Measurements from ENCODE around the gene UQCC3. TPM values are rescaled to one million over a fixed set of nuclear protein-coding genes. Genes with fewer than 3 reads are reported as not detected.

UQCC3 gene
- polyA plus RNA-seq, 3 donors = 3.3 to 7.9 (median 7.2) TPM

DNA sequence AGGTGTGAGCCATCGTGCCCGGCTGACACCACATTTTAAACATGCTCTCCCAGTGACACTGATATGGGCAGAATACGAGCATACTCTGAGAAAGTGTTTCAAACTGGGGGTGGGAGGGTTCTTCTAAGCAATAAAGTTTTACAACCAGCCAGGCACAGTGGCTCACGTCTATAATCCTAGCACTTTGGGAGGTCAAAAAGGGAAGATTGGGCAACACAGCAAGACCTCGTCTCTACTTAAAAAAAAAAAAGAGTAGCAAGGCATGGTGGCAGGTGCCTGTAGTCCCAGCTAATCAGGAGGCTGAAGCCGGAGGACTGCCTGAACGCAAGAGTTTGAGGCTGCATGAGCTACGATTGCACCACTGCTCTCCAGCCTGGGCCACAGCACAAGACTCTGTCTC is 27.3 kb upstream of the UQCC3 start:
- Histone ChIP-seq H4K20me1 (ENCODE audit: insufficient read depth, low read length) (peaks cover 4% of the 10 kb centered on the region), H3K79me2 (ENCODE audit: insufficient read depth, low read length) (peaks cover 75% of the 10 kb centered on the region), H3K9me3 (replicated peaks in 1 of 2; ENCODE audit: control insufficient read depth in 1 of 2, insufficient read depth in 1 of 2, low read length in 2 of 2) (no peaks in the 10 kb centered on the region), H3K27me3 (ENCODE audit: control insufficient read depth in 2 of 2, insufficient read depth in 2 of 2, low read length in 2 of 2) (no peaks in the 10 kb centered on the region), H3K27ac (ENCODE audit: low read depth in 1 of 2, low read length in 2 of 2) (peak overlapping the region in 1 of 2 donors; percentile 20), H3K4me3 (replicated peaks in 1 of 3; ENCODE audit: low read depth in 2 of 3, low read length in 3 of 3) (no peak overlapping the region), H3K36me3 (replicated peaks in 1 of 2; ENCODE audit: control insufficient read depth in 1 of 2, insufficient read depth in 2 of 2, low read length in 2 of 2) (peaks cover 20 to 44% of the 10 kb centered on the region in 2 donors), H3K4me2 (replicated peaks; ENCODE audit: extremely low read depth, low read length, poor library complexity, severe bottlenecking) (no peak overlapping the region), H2AFZ (ENCODE audit: insufficient read depth, low read depth, low read length, poor library complexity, severe bottlenecking) (no peak overlapping the region), H3K4me1 (ENCODE audit: control insufficient read depth in 1 of 2, insufficient read depth in 2 of 2, low read length in 2 of 2) (peaks cover 16 to 24% of the 10 kb centered on the region in 2 donors), H3K9ac (ENCODE audit: insufficient read depth, low read length, poor library complexity, severe bottlenecking) (no peak overlapping the region)
- DNase-seq = no peak
- intact Hi-C loops (cut with micrococcal nuclease) = no loop called here
- Mint-ChIP-seq H3K36me3 (peaks cover 20 to 42% of the 10 kb centered on the region in 2 donors), H3K4me1 (peaks cover 25% of the 10 kb centered on the region), H3K27ac (peak overlapping the region in 1 of 7 donors; percentile 3), H3K9me3 (no peaks in the 10 kb centered on the region), H3K4me3 (no peak overlapping the region), H3K27me3 (ENCODE audit: low read depth in 3 of 3) (peaks cover 0 to 4% (median 0%) of the 10 kb centered on the region in 3 donors)
- TF ChIP-seq, protein P1, sequence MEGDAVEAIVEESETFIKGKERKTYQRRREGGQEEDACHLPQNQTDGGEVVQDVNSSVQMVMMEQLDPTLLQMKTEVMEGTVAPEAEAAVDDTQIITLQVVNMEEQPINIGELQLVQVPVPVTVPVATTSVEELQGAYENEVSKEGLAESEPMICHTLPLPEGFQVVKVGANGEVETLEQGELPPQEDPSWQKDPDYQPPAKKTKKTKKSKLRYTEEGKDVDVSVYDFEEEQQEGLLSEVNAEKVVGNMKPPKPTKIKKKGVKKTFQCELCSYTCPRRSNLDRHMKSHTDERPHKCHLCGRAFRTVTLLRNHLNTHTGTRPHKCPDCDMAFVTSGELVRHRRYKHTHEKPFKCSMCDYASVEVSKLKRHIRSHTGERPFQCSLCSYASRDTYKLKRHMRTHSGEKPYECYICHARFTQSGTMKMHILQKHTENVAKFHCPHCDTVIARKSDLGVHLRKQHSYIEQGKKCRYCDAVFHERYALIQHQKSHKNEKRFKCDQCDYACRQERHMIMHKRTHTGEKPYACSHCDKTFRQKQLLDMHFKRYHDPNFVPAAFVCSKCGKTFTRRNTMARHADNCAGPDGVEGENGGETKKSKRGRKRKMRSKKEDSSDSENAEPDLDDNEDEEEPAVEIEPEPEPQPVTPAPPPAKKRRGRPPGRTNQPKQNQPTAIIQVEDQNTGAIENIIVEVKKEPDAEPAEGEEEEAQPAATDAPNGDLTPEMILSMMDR (IDR thresholded peaks at IDR 0.05) = no peak
- WGBS (ENCODE audit: insufficient coverage) = 96% methylated on average over 3 of the region's 8 CpGs

DNA sequence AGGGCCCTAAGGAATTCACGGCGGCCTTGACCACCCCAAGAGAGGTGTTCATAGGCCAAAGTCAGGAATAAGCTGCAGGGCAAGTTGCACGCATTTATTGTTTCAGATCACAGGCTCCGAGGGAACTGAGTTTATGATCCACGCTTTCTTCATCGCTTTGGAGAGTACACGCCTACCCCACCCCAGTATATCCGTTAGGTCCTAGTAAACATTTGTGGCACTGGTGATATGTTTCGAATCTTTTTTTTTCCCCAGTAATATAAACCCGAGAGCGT is 25.9 kb upstream of the UQCC3 start:
- peaks cover 25 to 45% of the 10 kb centered on the region in 2 donors for H3K36me3 ChIP-seq (replicated peaks in 1 of 2; ENCODE audit: control insufficient read depth in 1 of 2, insufficient read depth in 2 of 2, low read length in 2 of 2)
- no peak for DNase-seq
- H3K27me3 Mint-ChIP-seq (ENCODE audit: low read depth in 3 of 3) = peaks cover 0 to 4% (median 0%) of the 10 kb centered on the region in 3 donors
- peaks cover 21% of the 10 kb centered on the region for H3K4me1 Mint-ChIP-seq
- H3K4me1 ChIP-seq (ENCODE audit: control insufficient read depth in 1 of 2, insufficient read depth in 2 of 2, low read length in 2 of 2) = peaks cover 16 to 24% of the 10 kb centered on the region in 2 donors
- peak overlapping the region; percentile 98 for H3K4me2 ChIP-seq (replicated peaks; ENCODE audit: extremely low read depth, low read length, poor library complexity, severe bottlenecking)
- peaks cover 20 to 41% of the 10 kb centered on the region in 2 donors for H3K36me3 Mint-ChIP-seq
- H3K27ac Mint-ChIP-seq = peak overlapping the region; percentile 85 to 98 (median 91)
- peak overlapping the region; percentile 84 for H2AFZ ChIP-seq (ENCODE audit: insufficient read depth, low read depth, low read length, poor library complexity, severe bottlenecking)
- TF ChIP-seq, protein P1 (IDR thresholded peaks at IDR 0.05) = no peak
- peaks cover 4% of the 10 kb centered on the region for H4K20me1 ChIP-seq (ENCODE audit: insufficient read depth, low read length)
- H3K79me2 ChIP-seq (ENCODE audit: insufficient read depth, low read length) = peaks cover 72% of the 10 kb centered on the region
- no peaks in the 10 kb centered on the region for H3K9me3 ChIP-seq (replicated peaks in 1 of 2; ENCODE audit: control insufficient read depth in 1 of 2, insufficient read depth in 1 of 2, low read length in 2 of 2)
- peak overlapping the region; percentile 87 to 94 for H3K4me3 Mint-ChIP-seq
- no peaks in the 10 kb centered on the region for H3K9me3 Mint-ChIP-seq
- H3K9ac ChIP-seq (ENCODE audit: insufficient read depth, low read length, poor library complexity, severe bottlenecking) = peak overlapping the region; percentile 96
- intact Hi-C loops (cut with micrococcal nuclease) = loop anchor here in 1 of 2 donors (5.0 kb wide), 1 partner anchor 43 kb away; the partner anchor contains the start of gene MTA2
- H3K27ac ChIP-seq (ENCODE audit: low read depth in 1 of 2, low read length in 2 of 2) = peak overlapping the region; percentile 74 to 90
- WGBS (ENCODE audit: insufficient coverage) = 40% methylated on average over 4 of the region's 11 CpGs
- no peaks in the 10 kb centered on the region for H3K27me3 ChIP-seq (ENCODE audit: control insufficient read depth in 2 of 2, insufficient read depth in 2 of 2, low read length in 2 of 2)
- peak overlapping the region; percentile 91 to 99 (median 91) for H3K4me3 ChIP-seq (replicated peaks in 1 of 3; ENCODE audit: low read depth in 2 of 3, low read length in 3 of 3)

Measured in CD14-positive monocyte (primary cell).